ENCODE data around the gene RTL1. TPM values are rescaled to one million over a fixed set of nuclear protein-coding genes. Genes with fewer than 3 reads are reported as not detected.
A peak's percentile ranks its signal among the peaks of the same experiment; 100 is the strongest.

RTL1 gene
- total RNA-seq, 4 donors from 2014 or later, result not detected

GRCh38 chr14:100894416-100894815 is 9.1 kb downstream of the RTL1 start:
- TF ChIP-seq POLR2AphosphoS5 (IDR thresholded peaks at IDR 0.05) (no peak), CTCF (IDR thresholded peaks at IDR 0.05) (no peak), EP300 (IDR thresholded peaks at IDR 0.05; ENCODE audit: low read depth) (no peak), POLR2A (IDR thresholded peaks at IDR 0.05) (no peak)
- peaks cover 26% of the 10 kb centered on the region for H3K27me3 ChIP-seq
- no peak overlapping the region for H3K27ac ChIP-seq
- H3K9me3 ChIP-seq, result no peaks in the 10 kb centered on the region
- peaks cover 0 to 18% (median 0%) of the 10 kb centered on the region in 4 donors for H3K4me1 ChIP-seq
- in situ Hi-C loops (cut with MboI; ENCODE audit: low pct_ligation_motif_present in 1 of 4, low pct_unique_long_range_greater_than_20kb in 1 of 4, low sequenced_read_pairs in 3 of 4) (no loop called here), intact Hi-C loops (cut with DNase I; ENCODE audit: low total_unique reads) (no loop called here)
- no peaks in the 10 kb centered on the region for H3K36me3 ChIP-seq
- H3K4me3 ChIP-seq, result no peak overlapping the region
- WGBS, 2 donors (ENCODE audit: low coverage in 1 of 2), result 95 to 96% methylated on average over 6 of the region's 6 CpGs
- no peak for DNase-seq

GRCh38 chr14:100893760-100894159 is 9.8 kb downstream of the RTL1 start:
- intact Hi-C loops (cut with DNase I; ENCODE audit: low total_unique reads), result no loop called here
- no peak for DNase-seq
- no peak overlapping the region for H3K4me3 ChIP-seq
- H3K27ac ChIP-seq, result no peak overlapping the region
- H3K27me3 ChIP-seq, result peaks cover 19% of the 10 kb centered on the region
- no peak for TF ChIP-seq POLR2AphosphoS5 (IDR thresholded peaks at IDR 0.05)
- no peak for TF ChIP-seq CTCF (IDR thresholded peaks at IDR 0.05)
- TF ChIP-seq EP300 (IDR thresholded peaks at IDR 0.05; ENCODE audit: low read depth), result no peak
- TF ChIP-seq POLR2A (IDR thresholded peaks at IDR 0.05), result no peak
- no peaks in the 10 kb centered on the region for H3K36me3 ChIP-seq
- in situ Hi-C loops (cut with MboI; ENCODE audit: low pct_ligation_motif_present in 1 of 4, low pct_unique_long_range_greater_than_20kb in 1 of 4, low sequenced_read_pairs in 3 of 4), result no loop called here
- 81 to 100% methylated on average over 3 to 11 of the region's 11 CpGs for WGBS, 2 donors (ENCODE audit: low coverage in 1 of 2)
- no peaks in the 10 kb centered on the region for H3K9me3 ChIP-seq
- H3K4me1 ChIP-seq, result peaks cover 0 to 18% (median 0%) of the 10 kb centered on the region in 4 donors

GRCh38 chr14:100893228-100893601 is 10.3 kb downstream of the RTL1 start:
- intact Hi-C loops (cut with DNase I; ENCODE audit: low total_unique reads), result no loop called here
- Histone ChIP-seq H3K27ac (no peak overlapping the region), H3K27me3 (peaks cover 15% of the 10 kb centered on the region), H3K4me3 (no peak overlapping the region), H3K4me1 (peaks cover 0 to 18% (median 4%) of the 10 kb centered on the region in 4 donors), H3K36me3 (no peaks in the 10 kb centered on the region), H3K9me3 (no peaks in the 10 kb centered on the region)
- in situ Hi-C loops (cut with MboI; ENCODE audit: low pct_ligation_motif_present in 1 of 4, low pct_unique_long_range_greater_than_20kb in 1 of 4, low sequenced_read_pairs in 3 of 4), result no loop called here
- no peak for TF ChIP-seq EP300 (IDR thresholded peaks at IDR 0.05; ENCODE audit: low read depth)
- no peak for TF ChIP-seq POLR2AphosphoS5 (IDR thresholded peaks at IDR 0.05)
- no peak for TF ChIP-seq POLR2A (IDR thresholded peaks at IDR 0.05)
- no peak for TF ChIP-seq CTCF (IDR thresholded peaks at IDR 0.05)
- 80 to 81% methylated on average over 1 to 8 of the region's 8 CpGs for WGBS, 2 donors (ENCODE audit: low coverage in 1 of 2)
- no peak for DNase-seq

GRCh38 chr14:100892496-100893227 is 10.9 kb downstream of the RTL1 start:
- Histone ChIP-seq H3K4me3 (no peak overlapping the region), H3K9me3 (no peaks in the 10 kb centered on the region), H3K27me3 (peaks cover 13% of the 10 kb centered on the region), H3K27ac (no peak overlapping the region), H3K36me3 (no peaks in the 10 kb centered on the region), H3K4me1 (peaks cover 0 to 20% (median 8%) of the 10 kb centered on the region in 4 donors)
- 70 to 74% methylated on average over 3 to 17 of the region's 17 CpGs for WGBS, 2 donors (ENCODE audit: low coverage in 1 of 2)
- intact Hi-C loops (cut with DNase I; ENCODE audit: low total_unique reads), result no loop called here
- peak; percentile 3 for DNase-seq
- in situ Hi-C loops (cut with MboI; ENCODE audit: low pct_ligation_motif_present in 1 of 4, low pct_unique_long_range_greater_than_20kb in 1 of 4, low sequenced_read_pairs in 3 of 4), result no loop called here
- no peak for TF ChIP-seq CTCF (IDR thresholded peaks at IDR 0.05)
- no peak for TF ChIP-seq EP300 (IDR thresholded peaks at IDR 0.05; ENCODE audit: low read depth)
- TF ChIP-seq POLR2A (IDR thresholded peaks at IDR 0.05), result no peak
- no peak for TF ChIP-seq POLR2AphosphoS5 (IDR thresholded peaks at IDR 0.05)

All from transverse colon (tissue), 4 donors.